HepG2 (cell line): ENCODE measurements around the gene DDX49.

Experiments used
- GRHL1 ChIP-seq: sonication (generic); formaldehyde crosslinking; conservative IDR thresholded peaks from 2 replicates; pipeline ENCODE4 v1.8.0; 2022; ENCODE audit warnings: missing genetic modification reagents
- HNF4A ChIP-seq: sonication (generic); formaldehyde crosslinking; IDR thresholded peaks from 2 replicates; pipeline ENCODE4 v1.4.0; 2020; ENCODE audit warnings: missing genetic modification reagents
- MED8 ChIP-seq: sonication (generic); formaldehyde crosslinking; IDR thresholded peaks from 2 replicates; pipeline ENCODE4 v1.8.1; 2023; ENCODE audit warnings: mild to moderate bottlenecking, missing genetic modification reagents; ENCODE audit not compliant: insufficient replicate concordance
- TAF1 ChIP-seq: sonication (generic); formaldehyde crosslinking; IDR thresholded peaks from 2 replicates; pipeline ENCODE4 v1.4.0; 2020; ENCODE audit warnings: missing genetic modification reagents
- YY1 ChIP-seq: IDR thresholded peaks from 2 replicates; pipeline ENCODE4 v1.6.1; 2011; ENCODE audit warnings: low read length, low read depth, moderate library complexity, mild to moderate bottlenecking; ENCODE audit not compliant: insufficient read depth, insufficient replicate concordance
- ZBTB33 ChIP-seq: sonication (generic); formaldehyde crosslinking; IDR thresholded peaks from 2 replicates; pipeline ENCODE4 v1.4.0; 2020; ENCODE audit warnings: missing genetic modification reagents
- ZFX ChIP-seq: sonication (generic); formaldehyde crosslinking; IDR thresholded peaks from 2 replicates; pipeline ENCODE4 v1.4.0; 2020; ENCODE audit warnings: mild to moderate bottlenecking, low read depth, missing genetic modification reagents, moderate library complexity
- ZMAT5 ChIP-seq: sonication (generic); formaldehyde crosslinking; IDR thresholded peaks from 2 replicates; pipeline ENCODE4 v1.5.0; 2020; ENCODE audit warnings: mild to moderate bottlenecking, low read depth, missing genetic modification reagents, borderline replicate concordance
- ZNF24 ChIP-seq: fragments of 450-650 bp; IDR thresholded peaks from 2 replicates; pipeline ENCODE4 v1.6.1; 2017; ENCODE audit warnings: antibody characterized with exemption, mild to moderate bottlenecking
- ZNF619 ChIP-seq: sonication (generic); formaldehyde crosslinking; IDR thresholded peaks from 2 replicates; pipeline ENCODE4 v1.4.0; 2020; ENCODE audit warnings: mild to moderate bottlenecking, missing genetic modification reagents

DNA sequence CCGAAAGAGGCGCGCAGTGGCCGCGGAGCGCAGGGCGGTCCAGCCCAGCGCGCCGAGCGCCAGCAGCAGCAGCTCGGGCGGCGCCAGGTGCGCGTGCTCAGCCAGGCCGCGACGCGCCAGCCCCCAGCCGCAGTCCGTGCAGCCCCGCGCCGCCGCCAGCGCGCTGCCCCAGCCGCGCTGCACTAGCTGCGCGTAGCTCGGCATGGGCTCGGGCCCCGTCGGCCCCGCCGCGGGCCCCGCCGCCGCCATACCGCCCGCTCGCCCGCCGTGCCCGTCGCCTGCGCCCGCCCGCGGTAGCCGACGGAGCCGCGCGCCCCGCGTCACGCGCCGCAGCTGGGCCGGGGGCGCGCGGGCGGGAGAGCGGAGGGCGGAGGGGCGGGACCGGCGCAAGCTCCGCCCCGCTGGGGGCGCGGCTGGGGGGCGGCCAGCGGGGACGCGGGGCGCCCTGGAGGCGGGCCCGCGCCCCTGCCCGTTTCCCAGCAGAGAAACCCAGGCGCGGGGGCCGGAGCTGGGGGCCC is 23.6 kb upstream of the DDX49 start, which contains the start of gene CERS1:
- TF ChIP-seq GRHL1 (CRISPR knock-in tag) (no peak), TAF1 (CRISPR knock-in tag) (no peak), MED8 (CRISPR knock-in tag) (no peak), YY1 (no peak), HNF4A (CRISPR knock-in tag) (no peak), ZNF619 (CRISPR knock-in tag) (no peak), ZMAT5 (CRISPR knock-in tag) (no peak), ZNF24 (no peak), ZFX (CRISPR knock-in tag) (no peak), ZBTB33 (CRISPR knock-in tag) (no peak)
